Measurements from ENCODE around the gene RPA3.

- TF ChIP-seq YY1 (IDR thresholded peaks at IDR 0.05; ENCODE audit: insufficient read depth, insufficient read length) = peak; percentile 26
- no peak for TF ChIP-seq SUZ12 (IDR thresholded peaks at IDR 0.05; ENCODE audit: extremely low read depth, insufficient read depth, insufficient read length)
- no peak for TF ChIP-seq ZNF274 (IDR thresholded peaks at IDR 0.05; ENCODE audit: low read depth, low read length)
Measured at GRCh38 chr7:7662527-7662926, 55.9 kb downstream of the RPA3 start.
